WERI-Rb-1 (cell line): ENCODE results near the gene LIPG.

Experiments
- DNase-seq: peaks from one replicate; pipeline ENCODE4 v3.0.0-alpha.2; 2020
- H3K27ac ChIP-seq: fragments of 250-450 bp; sonication (Bioruptor Pico); 2 replicates; pipeline ENCODE4 v1.5.1; 2020; ENCODE audit warnings: mild to moderate bottlenecking, moderate library complexity
- H3K27me3 ChIP-seq: fragments of 250-450 bp; sonication (Bioruptor Pico); 2 replicates; pipeline ENCODE4 v1.5.1; 2021; ENCODE audit warnings: mild to moderate bottlenecking, low read depth, moderate library complexity; ENCODE audit not compliant: insufficient read depth, severe bottlenecking
- H3K36me3 ChIP-seq: fragments of 250-450 bp; sonication (Bioruptor Pico); 2 replicates; pipeline ENCODE4 v1.5.1; 2020; ENCODE audit warnings: mild to moderate bottlenecking, moderate library complexity
- H3K4me3 ChIP-seq: 2 replicates; pipeline ENCODE4 v1.5.1; 2011; ENCODE audit warnings: low read depth, mild to moderate bottlenecking, control low read depth, low read length
- H3K9me3 ChIP-seq: fragments of 250-450 bp; sonication (Bioruptor Pico); 2 replicates; pipeline ENCODE4 v1.5.1; 2021; ENCODE audit warnings: mild to moderate bottlenecking, moderate library complexity; ENCODE audit not compliant: severe bottlenecking
- CTCF ChIP-seq: IDR thresholded peaks from 2 replicates; pipeline ENCODE4 v1.5.1; 2011; ENCODE audit warnings: low read depth, mild to moderate bottlenecking, control low read depth, inconsistent platforms, low read length

The LIPG gene

DNA sequence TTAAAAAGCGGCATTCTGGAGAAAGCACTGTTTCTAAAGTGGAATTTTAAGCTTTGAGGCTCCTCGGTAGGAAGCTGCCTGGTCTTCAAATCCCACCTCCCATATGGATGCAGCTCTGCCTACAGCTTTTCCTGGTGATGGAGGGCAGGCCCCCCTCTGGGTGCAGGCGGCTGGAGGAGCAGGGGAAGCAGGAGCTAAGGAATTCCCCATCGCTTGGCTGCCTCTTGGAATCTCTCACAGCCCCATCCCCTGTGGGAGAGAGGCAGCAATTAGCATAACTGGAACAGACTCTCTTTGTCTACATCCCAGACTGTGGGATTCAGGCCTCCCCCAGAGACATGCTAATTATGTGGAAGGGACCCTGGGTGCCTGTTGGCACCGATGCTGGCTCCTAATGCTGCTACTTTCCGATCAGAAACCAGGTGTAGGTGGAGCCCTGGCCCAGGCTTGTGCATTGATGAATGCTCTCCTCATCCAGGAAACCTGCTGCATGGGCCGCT lies 51.3 kb downstream of the LIPG start:
- no peak for DNase-seq
- no peaks in the 10 kb centered on the region for H3K36me3 ChIP-seq
- H3K27ac ChIP-seq = no peak overlapping the region
- no peaks in the 10 kb centered on the region for H3K9me3 ChIP-seq
- no peak overlapping the region for H3K4me3 ChIP-seq
- TF ChIP-seq CTCF = no peak
- H3K27me3 ChIP-seq = no peaks in the 10 kb centered on the region

- Histone ChIP-seq H3K4me3 (no peak overlapping the region), H3K9me3 (no peaks in the 10 kb centered on the region), H3K27me3 (no peaks in the 10 kb centered on the region), H3K36me3 (no peaks in the 10 kb centered on the region), H3K27ac (no peak overlapping the region)
- no peak for TF ChIP-seq CTCF
- no peak for DNase-seq
Measured at GRCh38 chr18:49613641-49614151, 51.8 kb downstream of the LIPG start.

DNA sequence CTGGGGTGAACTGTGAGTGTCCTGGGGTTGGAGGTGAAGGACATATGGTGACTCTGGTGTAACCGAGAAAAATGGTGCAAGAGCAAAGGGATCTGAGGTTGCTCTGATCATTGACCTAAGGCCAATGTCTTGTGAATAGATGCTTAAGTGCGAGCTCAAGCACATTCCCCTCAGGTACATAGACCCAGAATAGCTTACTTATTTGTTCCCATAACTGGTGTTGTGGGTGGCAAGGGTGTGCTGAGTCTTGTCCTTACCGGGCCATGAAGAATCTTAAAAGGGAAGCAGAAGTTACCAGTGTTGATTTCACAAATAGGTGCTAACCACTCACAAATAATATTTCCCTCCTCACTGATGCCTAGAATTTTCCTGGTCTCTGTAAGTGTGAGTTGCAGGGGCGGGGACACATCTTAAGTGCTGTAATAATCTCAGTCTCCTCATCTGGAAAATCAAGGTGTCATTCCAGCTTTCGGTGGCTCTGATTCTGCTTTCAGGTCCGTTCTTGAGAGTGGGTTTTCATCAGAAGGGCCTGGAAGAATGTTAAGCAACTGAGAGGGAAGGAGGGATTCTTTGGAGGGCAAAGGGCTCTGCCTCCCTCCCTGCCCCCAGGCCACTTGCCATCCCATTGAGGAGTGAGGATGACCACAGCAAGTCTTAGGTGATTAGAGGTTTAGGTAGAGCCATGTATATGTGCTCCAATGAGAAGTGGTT lies 54.9 kb downstream of the LIPG start:
- Histone ChIP-seq H3K4me3 (no peak overlapping the region), H3K36me3 (no peaks in the 10 kb centered on the region), H3K9me3 (no peaks in the 10 kb centered on the region), H3K27me3 (no peaks in the 10 kb centered on the region), H3K27ac (no peak overlapping the region)
- no peak for TF ChIP-seq CTCF
- no peak for DNase-seq

DNA sequence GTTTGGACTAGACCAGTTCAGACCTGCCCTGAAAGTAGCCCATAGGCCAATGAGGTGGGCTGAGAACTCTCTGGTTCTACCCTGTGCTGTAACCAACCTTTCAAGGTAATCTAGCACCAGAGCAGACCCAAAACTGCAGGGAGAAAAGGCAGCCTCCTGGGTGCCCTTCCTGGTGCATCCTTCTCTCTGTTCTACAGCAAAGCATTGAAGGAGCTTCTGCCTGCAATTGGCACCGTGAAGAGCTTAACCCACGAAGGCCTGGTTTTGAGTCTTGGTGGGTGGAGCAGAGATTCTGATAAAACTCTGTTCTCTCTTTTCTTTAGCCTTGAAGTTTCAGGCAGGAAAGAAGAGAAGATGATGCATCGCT lies 55.5 kb downstream of the LIPG start:
- Histone ChIP-seq H3K9me3 (no peaks in the 10 kb centered on the region), H3K4me3 (no peak overlapping the region), H3K27ac (no peak overlapping the region), H3K27me3 (no peaks in the 10 kb centered on the region), H3K36me3 (no peaks in the 10 kb centered on the region)
- TF ChIP-seq CTCF = no peak
- no peak for DNase-seq

DNA sequence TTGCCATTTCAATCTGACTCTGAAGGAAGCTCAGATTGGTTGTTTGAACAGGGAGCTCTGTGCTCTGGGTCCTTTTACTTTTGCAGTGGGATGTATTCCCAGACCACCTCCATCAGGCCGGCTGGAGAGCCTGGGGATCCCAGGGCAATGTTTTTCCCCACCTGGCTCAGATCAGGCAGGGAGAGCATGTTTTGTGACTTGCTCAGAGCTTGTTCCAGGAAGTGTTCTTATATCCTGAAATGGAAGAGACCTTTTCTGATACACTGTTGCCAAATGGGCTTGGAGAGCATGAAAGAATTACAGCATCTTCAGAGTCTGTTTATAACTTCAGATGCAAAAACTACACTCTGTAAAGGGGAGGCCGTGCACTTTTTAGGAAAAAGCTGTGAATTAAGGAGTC lies 56.0 kb downstream of the LIPG start:
- H3K27me3 ChIP-seq = no peaks in the 10 kb centered on the region
- DNase-seq = no peak
- no peak overlapping the region for H3K4me3 ChIP-seq
- TF ChIP-seq CTCF = no peak
- H3K36me3 ChIP-seq = no peaks in the 10 kb centered on the region
- no peak overlapping the region for H3K27ac ChIP-seq
- H3K9me3 ChIP-seq = no peaks in the 10 kb centered on the region
